GM23338 (cell line): ENCODE measurements around the gene PCLAF.

Experiments used
- CREB1 ChIP-seq: fragments of 250-450 bp; sonication (Bioruptor Pico); IDR thresholded peaks from 2 replicates; pipeline ENCODE4 v1.5.0; 2020; ENCODE audit warnings: low read depth, mild to moderate bottlenecking, moderate library complexity
- POLR2AphosphoS5 ChIP-seq: IDR thresholded peaks from 2 replicates; pipeline ENCODE4 v1.6.1; 2016; ENCODE audit warnings: antibody characterized with exemption, low read depth
- TF ChIP-seq, protein P1 (sequence below), 2 experiments: fragments of 200-600 bp in 1 of 2; sonication (generic) in 1 of 2; conservative IDR thresholded peaks; 2 replicates each; pipeline versions ENCODE4 v1.5.1 to v1.6.1; 2016 to 2017; ENCODE audit warnings: antibody characterized with exemption in 2 of 2, low read depth in 2 of 2, mild to moderate bottlenecking in 2 of 2, moderate library complexity in 1 of 2

DNA sequence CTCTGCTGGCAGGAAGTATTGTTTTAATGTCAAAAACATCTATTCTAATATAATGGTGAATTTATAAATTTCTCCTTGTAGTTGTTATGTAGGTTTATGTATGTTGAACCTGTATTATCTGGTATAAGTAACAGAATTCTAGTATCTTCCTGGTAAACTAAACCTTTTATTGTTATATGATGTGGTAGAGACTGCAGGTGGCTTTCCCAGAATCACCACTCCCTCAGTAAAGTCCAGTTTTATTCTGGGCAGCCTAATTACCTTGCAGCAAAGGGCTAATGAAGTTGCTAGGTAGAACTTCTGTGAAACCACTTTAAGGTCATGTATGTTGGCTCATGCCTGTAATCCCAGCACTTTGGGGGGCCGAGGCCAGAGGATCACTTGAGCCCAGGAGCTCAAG, 40.9 kb downstream of the PCLAF start:
- TF ChIP-seq, protein P1, sequence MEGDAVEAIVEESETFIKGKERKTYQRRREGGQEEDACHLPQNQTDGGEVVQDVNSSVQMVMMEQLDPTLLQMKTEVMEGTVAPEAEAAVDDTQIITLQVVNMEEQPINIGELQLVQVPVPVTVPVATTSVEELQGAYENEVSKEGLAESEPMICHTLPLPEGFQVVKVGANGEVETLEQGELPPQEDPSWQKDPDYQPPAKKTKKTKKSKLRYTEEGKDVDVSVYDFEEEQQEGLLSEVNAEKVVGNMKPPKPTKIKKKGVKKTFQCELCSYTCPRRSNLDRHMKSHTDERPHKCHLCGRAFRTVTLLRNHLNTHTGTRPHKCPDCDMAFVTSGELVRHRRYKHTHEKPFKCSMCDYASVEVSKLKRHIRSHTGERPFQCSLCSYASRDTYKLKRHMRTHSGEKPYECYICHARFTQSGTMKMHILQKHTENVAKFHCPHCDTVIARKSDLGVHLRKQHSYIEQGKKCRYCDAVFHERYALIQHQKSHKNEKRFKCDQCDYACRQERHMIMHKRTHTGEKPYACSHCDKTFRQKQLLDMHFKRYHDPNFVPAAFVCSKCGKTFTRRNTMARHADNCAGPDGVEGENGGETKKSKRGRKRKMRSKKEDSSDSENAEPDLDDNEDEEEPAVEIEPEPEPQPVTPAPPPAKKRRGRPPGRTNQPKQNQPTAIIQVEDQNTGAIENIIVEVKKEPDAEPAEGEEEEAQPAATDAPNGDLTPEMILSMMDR (conservative IDR thresholded peaks at IDR 0.05; ENCODE audit: low read depth in 2 of 2), result no peak
- TF ChIP-seq POLR2AphosphoS5 (no peak), CREB1 (CRISPR knock-in tag) (no peak)
